NCI-H1417 (cell line): ENCODE measurements around the gene LIPE.

Experiments used
- DNase-seq, 3 experiments: peaks; one replicate each; lab custom pipeline; 2025; lab: John Stamatoyannopoulos, UW

Gene LIPE

DNA sequence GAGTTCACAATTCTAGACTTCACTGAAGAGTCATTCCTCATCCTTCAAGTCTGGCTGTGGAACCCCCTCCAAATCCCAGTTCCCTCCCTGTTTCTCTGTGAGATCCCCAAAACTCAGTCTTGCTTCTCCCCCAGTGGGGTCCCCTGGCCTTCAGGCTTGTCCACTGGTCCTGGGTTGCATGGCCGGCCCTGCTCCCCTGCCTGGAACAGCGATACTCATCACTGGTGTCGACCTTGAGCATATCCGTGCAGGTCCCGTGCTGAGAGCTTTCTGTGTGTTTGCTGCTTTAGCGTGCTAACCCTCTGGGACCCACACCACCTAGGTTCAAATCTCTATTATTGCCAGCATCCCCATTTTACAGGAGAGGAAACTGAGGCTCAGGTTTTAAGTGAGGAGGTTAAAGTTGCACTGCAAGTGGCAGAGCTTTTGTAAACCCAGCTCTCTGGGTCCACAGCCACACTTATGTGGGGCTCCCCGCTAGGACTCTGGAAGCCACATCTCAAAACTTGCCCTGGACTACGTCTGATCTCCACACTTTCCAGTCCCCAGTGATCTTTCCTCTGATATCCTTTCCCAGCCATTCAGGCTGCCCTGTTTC, 15.5 kb downstream of the LIPE start:
- no peak for DNase-seq

DNA sequence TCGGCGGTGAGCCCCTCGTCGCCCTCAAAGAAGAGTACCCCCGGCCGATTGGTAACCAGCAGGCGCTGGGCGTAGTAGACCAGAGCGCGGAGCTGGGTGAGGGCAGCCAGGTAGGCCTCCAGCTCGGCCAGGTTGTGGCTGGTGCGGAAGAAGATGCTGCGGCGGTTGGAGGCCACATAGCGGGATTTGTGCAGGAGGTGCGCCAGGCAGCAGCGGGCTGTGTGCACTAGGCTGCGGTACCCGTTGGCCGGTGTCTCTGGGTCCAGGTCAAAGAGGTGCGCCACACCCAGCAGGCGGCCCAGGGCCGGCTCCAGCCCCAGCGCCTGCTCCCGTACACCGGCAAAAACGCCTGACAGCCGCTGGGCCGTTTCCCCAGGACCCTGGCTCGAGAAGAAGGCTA, 16.8 kb downstream of the LIPE start:
- DNase-seq: no peak

DNA sequence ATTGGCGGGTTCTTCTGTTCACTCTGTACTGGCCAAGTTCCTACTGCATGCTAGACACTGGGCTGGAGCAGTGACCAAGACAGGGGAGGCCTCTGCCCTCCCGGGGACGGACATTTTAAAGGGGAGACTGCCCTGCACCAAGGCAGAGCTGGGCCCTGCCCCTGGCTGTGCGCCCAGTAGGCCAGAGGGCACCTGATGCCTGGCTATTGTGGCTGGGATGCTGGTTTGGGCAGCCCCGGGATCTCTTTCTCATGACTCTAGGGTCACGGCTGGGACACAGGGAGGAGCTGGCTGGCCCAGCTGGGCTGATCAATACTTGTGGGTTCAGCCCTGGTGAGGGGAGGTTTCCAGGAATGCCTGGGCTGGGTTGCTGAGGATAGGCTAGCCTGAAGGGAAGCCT, 17.7 kb downstream of the LIPE start:
- no peak for DNase-seq

DNA sequence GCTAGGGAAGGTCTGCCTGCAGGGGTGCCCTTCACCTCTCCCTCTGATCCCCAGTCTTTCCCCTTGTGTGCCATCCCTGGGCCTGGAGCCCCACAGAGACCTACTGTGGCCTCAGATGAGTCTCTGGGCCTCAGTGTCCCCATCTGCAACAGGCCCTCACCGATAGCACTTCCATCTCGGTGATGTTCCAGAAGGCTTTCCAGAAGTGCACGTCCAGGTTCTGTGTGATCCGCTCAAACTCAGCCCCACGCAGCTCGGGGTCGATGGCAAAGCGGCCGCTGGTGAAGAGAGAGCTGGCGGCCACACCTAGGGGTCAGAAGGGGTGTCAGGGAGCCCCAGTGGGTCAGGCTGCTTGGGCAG, 19.4 kb downstream of the LIPE start:
- DNase-seq: no peak

DNA sequence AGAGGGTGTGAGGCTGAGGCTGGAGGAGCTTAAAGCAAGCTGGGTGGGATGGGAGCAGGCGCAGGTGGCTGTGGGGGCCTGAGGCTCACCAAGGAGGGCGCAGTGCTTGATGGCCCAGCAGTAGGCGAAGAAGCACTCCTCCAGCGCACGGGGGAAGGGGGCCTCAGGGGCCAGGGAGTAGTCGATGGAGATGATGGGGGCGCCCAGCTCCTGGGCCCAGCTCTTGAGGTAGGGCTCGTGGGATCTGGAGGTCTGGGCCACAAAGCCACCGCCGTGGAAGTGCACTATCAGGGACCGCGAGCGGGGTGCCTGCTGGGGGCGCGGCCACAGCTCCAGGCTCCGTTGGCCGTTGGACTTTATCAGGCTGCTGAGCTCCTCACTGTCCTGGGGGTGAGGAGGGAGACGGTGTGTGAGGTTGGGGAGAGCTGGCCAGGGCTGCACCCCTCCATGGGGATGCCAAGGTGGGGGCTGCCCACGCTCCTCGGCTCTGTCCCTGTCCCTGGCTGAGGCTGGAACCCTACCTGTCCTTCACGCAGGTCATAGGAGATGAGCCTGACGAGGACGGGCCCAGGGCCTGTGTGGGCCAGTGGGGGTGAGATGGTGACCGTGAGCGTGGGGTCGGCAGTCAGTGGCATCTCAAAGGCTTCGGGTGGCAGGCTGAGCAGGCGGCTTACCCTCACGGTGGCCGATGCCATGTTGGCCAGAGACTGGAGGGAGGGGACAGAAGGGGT, 19.9 kb downstream of the LIPE start:
- no peak for DNase-seq

DNA sequence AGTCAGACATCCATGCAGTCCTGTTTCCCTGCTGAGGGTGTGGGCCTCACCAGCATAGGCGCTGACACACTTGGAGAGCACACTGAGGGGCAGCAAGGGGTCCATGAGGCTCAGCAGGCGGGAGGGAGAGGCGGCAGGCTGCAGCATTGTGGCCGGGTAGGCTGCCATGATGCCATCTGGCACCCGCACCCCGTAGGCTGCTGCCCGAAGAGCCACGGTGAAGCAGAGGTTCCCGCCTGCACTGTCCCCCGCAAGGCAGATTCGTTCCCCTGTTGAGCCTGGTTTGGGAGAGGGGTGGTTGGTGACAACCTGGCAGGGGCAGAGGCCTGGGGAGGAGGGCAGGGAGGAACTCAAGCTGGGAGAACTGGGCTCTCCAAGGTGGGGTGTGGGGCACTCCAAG, 21.1 kb downstream of the LIPE start:
- DNase-seq: no peak

DNA sequence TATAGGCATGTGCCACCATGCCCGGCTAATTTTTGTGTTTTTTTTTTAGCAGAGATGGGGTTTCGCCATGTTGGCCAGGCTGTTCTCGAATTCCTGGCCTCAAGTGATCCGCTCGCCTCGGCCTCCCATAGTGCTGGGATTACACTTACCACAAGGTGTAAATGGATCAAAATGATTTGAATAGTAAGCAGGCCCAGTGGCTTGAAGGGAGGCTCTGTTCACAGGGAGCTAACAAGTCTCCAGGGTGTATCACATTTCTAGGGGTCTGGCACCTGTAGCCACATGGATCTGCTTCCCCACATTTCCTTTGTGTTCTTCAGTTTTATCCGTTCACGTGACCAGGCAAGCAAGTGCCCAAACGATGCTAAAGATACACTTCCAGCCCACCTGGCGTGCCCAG, 23.6 kb downstream of the LIPE start:
- no peak for DNase-seq

DNA sequence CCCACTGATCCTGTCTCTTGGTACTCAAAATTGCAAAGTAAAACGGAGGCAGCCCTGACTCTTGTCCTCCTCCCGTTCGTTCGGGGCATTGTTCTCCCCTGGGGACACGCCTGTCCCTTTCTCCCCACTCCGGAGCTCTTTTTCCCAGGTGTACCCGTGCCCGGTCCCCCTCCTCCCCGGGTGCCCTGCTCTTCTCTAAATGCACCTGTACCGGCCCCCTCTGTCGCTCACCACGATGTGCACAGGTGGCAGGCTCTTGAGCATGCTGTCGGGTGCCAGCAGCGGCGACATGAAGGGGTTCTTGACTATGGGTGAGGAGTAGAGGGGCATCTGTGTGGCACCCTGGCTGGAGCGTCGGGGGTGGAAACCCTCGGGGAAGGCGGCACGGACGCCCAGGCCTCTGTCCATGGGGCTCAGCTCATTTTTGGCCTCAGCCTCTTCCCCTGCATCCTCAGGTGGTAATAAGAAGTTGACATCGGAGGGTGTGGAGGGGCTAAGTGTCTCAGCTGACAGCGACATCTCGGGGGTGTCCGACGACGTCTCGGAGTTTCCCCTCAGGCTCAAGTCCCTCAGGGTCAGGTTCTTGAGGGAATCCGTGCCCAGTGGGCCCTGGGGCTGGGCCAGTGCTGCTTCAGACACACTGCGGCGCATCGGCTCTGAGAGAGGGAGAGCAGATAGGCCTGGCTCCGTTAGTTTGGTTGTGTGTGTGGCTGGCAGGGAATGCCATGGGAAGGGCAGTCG, 24.6 kb downstream of the LIPE start:
- peak in 2 of 3 experiments; percentile 54 to 64 for DNase-seq

DNA sequence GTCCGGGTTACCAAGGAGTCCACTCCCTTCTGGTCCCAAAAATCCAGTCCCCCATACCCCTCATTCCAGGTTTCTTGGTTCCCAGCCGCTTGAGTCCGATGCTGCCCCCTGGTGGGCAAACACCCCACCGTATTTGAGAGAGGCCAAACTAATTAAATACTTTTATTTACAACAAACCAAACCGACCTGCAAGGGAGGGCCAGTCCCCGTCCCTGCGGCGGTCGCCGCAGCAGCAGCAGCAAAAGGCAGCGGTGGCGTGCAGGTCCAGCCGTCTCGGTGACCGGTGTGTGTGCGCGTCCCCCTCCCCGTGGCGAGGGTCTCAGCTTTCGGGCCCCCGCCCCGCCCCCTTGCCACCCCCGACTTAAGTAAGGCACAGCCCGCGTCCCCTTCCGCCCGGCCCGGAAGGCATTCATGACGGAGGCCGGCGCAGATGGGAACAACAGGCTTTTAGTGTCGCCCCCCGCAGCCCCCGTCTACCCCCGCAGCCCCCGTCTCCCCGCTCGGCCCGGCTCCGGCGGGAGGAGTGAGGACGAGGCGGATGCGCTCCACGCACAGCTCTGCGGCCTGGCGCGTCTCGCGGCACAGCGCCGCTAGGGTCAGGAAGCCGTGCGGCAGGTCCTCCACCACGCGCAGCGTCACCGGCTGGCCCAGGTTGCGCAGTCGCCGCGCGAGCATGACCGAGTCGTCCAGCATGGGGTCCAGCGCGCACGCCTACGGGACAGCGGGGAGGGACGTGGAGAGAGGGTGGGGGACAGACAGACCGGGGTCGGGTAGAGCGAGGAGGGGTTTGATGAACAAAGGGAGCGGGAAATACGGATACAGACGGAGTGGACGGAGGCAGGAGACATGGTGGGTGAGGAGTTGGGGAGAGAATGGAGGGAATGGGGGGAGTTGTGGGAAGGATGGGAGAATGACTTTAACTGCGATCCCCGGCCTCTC, 25.6 kb downstream of the LIPE start:
- DNase-seq: peak; percentile 66 to 84 (median 71)

DNA sequence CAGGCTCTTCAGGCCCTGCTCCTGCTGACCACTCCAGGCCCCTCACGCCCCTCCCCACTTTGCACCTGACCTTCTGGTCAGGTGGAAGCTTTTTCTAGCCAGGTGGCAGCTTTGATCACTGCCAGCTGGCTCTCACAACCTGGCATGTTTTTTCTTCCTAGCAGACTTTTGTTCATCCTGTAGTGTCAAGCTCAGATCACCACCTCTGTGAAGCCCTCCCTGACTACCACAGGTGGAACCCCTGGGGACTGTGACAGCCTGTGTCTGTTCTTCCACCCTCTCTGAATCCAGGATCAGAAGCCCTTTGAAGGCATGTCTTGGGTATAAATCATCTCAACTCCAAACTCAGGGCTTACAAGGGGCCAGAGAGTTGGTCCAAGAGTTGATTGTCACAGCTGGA, 26.8 kb downstream of the LIPE start:
- DNase-seq: no peak

DNA sequence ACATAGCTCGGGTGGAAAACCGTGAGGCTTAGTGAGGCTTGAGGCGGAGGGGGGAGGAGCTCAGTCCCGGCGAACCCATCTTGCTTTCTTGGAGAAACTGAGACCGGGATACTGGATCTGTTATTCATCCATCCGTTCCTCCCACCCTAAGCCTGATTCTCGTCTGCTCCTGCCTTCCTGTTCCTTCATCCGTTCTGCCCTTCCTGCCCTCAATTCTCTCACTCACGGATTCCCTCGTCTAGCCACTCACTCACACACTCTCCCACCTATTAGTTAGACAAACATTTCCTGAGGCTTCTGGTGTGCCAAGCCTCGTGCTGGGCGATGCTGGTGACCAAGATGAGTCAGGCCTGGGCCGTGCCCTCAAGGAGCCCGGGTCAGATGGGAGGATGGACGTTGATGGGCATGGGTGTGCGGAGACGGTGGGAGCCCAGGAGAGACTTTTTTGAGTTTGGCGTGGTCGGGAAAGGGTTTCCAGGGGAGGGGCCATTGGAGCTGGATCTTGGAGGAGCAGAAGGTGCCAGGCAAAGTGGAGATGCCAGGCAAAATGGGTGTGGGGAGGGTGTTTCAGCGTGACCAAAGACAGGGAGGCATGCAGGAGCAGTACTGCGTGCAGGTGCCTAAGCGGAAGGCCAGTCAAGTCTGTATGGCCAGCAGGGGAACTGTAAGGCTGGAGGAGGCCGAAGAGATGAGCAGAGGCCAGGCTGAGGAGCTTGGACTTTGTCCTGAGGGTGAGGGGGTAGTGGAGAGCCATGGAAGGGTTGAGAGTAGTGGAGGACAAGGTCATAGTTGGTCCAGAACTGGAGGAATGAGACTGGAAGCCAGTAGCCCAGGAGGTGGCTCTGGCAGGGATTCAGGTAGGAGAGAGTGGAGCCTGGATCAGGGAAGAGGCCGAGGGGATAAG, 29.7 kb downstream of the LIPE start:
- no peak for DNase-seq

DNA sequence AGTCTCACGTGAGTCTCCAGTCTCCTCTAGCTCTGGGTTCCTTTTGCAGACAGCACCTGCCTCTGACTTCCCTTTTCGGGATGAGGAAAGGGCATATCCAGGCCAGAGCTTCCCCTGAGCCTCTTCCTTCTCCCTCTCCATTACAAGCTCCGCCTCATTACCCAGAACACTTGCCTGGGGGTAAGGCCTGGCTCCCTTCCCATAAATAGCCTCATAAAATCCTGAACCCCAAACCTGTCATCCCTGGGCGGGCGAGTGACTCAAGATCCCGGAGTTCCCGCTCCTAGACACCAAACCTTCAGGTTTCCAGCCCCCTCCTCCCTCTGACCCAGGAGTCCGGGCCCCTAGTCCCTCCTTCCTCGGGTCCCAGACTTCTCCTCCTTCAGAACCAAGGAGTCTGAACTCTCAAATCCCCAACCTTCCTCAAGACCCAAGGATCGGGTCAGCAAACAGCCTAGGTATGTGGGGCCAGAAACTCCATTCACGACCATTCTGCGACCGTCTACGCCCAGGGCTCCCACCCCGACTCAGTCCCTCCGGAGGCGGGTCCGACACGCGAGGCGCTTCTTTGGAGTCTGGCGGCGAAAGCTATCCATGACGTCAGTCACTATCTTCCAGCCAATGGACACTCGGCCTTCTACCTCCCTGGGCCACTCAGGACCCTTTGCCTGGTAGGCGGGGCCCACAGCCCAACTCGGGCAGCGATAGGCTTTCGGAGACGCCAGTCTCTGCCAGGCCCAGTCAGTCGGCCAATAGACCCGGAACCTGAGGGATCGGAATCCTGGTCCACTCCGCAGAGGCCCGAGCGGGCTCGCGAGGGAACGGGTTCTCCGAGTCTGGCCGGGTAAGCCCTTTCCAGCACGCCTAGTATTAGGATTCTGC, 30.6 kb downstream of the LIPE start:
- peak; percentile 97 to 100 (median 99) for DNase-seq

DNA sequence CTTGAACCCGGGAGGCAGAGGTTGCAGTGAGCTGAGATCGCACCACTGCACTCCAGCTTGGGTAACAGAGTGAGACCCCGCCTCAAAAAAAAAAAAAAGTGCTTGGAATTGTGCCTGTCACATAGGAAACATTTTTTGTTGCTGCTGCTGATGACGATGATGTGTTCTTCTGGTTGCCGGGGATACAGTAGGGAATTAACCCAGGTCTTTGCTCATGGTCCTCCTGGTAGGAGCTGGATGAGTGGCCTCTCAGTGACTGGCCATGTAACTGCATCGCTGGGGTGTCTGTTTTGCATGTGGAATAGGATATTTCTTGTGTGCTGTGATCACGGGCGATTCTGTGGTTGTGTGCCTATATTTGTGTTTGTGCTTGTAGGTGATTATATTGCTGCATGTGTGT, 32.4 kb downstream of the LIPE start:
- no peak for DNase-seq

DNA sequence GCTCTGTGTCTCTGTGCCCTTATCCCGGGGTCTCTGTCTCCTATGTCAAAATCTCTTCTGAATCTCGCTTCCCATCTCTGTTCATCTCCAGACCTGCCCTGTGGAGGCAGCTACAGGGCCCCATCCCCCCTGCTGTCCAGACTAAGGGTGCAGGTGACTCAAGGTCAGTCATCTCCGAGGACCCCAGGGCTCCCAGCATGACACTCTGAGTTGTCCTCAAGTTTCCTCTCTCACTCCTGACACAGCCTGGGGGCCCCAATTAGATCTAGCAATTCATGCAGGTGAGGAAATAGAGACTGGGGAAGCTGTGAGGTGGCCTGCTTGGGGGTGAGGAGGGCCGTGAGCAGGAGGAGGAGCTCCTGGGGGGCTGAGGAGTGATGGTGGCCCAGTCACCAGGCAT, 35.0 kb downstream of the LIPE start:
- DNase-seq: no peak

DNA sequence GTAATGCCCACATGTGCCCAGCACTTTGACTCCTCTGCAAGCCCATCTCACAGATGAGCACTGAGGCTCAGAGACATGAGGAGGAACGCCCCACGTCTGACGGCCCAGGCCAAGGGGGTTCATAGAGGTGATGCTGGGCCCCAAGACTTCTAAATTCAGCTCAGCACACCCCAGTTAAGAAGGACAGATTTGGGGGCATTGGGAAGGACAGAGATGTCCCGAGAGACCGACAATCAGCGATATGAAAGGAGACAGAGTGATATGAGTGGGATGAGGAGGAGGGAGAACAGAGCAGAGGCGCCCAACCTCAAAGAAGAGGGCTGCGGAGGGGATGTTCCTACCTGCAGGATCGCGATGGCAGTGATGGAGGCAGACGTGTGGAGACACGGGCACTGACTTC, 37.3 kb downstream of the LIPE start, which contains the start of gene CNFN:
Gene CNFN, minus strand, starts transcription at position 399 of the 400 bp plus-strand sequence. CDS start 1,260 bp downstream, outside the sequence.
- no peak for DNase-seq

DNA sequence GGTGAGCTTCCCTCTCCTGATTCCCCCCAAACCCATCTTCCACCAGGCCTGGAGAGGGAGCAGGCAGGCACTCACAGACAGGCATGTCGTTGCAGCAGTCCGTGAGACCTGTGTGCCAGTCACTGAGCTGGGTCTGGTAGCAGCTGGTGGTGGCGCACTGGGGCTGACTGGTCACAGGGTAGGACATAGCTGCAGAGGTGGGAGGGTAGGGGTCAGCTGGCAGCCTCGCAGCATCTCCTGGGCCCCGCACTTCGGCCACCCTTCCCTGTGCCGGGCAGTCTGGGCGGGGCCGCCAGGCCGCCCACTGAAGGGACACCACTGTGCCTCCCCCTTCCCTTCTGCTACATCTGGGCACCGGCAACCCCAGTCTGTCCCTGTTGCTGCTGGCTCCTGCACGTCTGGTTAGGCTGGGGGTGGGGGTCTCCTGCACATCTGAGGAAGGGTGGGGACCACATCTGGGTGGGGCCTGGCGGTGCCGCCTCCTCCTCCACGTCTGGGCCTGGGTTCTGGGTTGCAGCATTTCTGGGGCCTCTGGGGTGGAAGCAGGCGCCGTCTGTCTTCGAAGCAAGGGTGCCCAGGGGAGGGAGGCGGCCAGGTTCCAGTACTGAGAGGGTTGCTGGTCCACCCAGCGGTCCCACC, 38.2 kb downstream of the LIPE start:
- DNase-seq: no peak

DNA sequence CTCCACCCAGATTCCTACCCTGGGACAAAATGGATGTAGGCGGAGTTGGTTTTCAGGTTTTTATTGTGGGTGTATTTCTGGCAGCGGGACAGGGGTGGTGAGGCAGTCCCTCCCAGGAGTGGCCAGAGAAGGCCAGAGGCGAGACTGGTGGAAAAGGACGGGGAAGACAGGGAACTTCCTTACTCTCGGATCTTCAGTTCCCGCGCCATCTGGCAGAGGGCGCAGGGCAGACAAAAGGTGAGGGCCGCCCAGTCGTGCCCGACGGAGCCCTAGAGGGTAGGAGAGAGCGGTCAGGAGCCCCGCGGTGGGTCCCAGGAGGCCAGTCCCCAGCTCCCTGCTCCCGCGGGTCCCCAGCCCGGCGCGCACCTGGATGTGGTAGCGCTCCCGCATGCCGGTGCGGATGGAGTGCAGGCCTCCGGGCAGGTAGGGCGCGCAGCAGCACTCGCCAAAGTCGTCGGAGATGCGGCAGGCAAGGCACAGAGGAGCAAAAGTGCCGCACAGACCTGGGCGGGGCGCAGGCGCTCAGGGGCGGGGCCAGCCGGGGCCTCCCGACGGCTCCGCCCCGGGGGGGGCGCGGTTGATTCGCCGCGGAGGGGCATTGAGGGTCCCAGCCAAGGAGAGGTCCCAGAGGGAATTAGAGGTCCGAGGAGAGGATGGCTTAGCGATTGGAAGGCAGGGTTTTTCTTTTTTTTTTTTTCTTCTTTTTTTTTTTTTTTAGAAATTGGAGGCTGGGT, 40.0 kb downstream of the LIPE start:
- peak; percentile 73 to 90 (median 89) for DNase-seq

DNA sequence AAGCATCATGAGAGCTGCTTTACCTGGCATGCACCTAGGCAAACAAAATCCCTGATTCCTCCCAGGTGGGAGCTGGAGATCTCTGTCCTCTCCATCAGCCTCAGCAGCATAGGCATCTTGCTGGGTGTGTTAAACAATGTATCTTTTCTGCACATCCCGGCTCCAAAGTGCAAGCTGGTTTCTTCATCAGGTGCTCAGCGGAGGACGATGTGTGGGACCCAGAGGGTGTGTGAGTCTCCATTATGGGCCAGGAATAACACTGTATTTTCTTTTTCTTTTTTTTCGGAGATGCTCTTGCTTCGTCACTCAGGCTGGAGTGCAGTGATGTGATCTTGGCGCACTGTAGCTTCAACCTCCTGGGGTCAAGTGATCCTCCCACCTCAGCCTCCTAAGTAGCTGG, 47.0 kb downstream of the LIPE start:
- peak in 1 of 3 experiments; percentile 10 for DNase-seq
